GM12878 (cell line): ENCODE measurements around the gene MRS2. TPM values are rescaled to one million over a fixed set of nuclear protein-coding genes. Genes with fewer than 3 reads are reported as not detected.

ENCODE experiments used
- ATAC-seq: fragments of 200-7000 bp; cut with Tn5 transposase; 3 replicates; pipeline ENCODE4 v1.9.1; 2020; ENCODE audit warnings: mild to moderate bottlenecking, moderate library complexity
- BruUV-seq: library from RNA; stranded (reverse); fragments of 400-500 nt; replicated peaks from 2 replicates; lab custom pipeline; 2021; lab: Mats Ljungman, UMichigan
- CTCF ChIA-PET: fragments of 300-600 bp; sonication (Branson Sonifier 250); formaldehyde crosslinking; extraction: SDS; loops from one replicate; lab custom pipeline; 2021; ENCODE audit warnings: inconsistent platforms; lab: Yijun Ruan, JAX
- POLR2A ChIA-PET: fragments of 350-600 bp; formaldehyde crosslinking; extraction: SDS; loops from one replicate; lab custom pipeline; 2021; ENCODE audit warnings: inconsistent platforms; lab: Charles Lee
- RAD21 ChIA-PET: fragments of 300-600 bp; sonication (Branson Sonifier 250); formaldehyde crosslinking; loops from one replicate; lab custom pipeline; 2023; ENCODE audit warnings: antibody characterized with exemption; ENCODE audit not compliant: unreplicated experiment; lab: Charles Lee
- SMC1A ChIA-PET: fragments of 300-600 bp; sonication (Branson Sonifier 250); formaldehyde crosslinking; loops from one replicate; lab custom pipeline; 2023; ENCODE audit not compliant: unreplicated experiment, uncharacterized antibody; lab: Charles Lee
- DNase-seq: peaks from one replicate; pipeline ENCODE4 v3.0.0-alpha.2; 2011; ENCODE audit warnings: low read depth, low spot score
- FAIRE-seq: peaks from 3 replicates; lab custom pipeline; 2011; peaks lifted over from hg19 to GRCh38; lab: Jason Lieb, UNC
- H2AFZ ChIP-seq: 2 replicates; pipeline ENCODE4 v1.6.0; 2011; ENCODE audit warnings: low read depth, low read length, control low read depth; ENCODE audit not compliant: control insufficient read depth
- H3K27ac ChIP-seq: 2 replicates; pipeline ENCODE4 v1.5.1; 2011; ENCODE audit warnings: control low read depth; ENCODE audit not compliant: control insufficient read depth, insufficient read depth
- H3K27me3 ChIP-seq, 2 experiments: replicated peaks in 1 of 2; 2 replicates each; pipeline versions ENCODE4 v1.6.0 to v1.6.1; 2011; ENCODE audit warnings: low read length in 1 of 2; ENCODE audit not compliant: control insufficient read depth in 2 of 2, insufficient read depth in 2 of 2
- H3K36me3 ChIP-seq, 2 experiments: 2 replicates each; pipeline ENCODE4 v1.5.1; 2011; ENCODE audit warnings: low read length in 1 of 2; ENCODE audit not compliant: control insufficient read depth in 2 of 2, insufficient read depth in 2 of 2
- H3K4me1 ChIP-seq: 2 replicates; pipeline ENCODE4 v1.6.1; 2011; ENCODE audit warnings: mild to moderate bottlenecking, low read length, moderate library complexity, mixed read lengths; ENCODE audit not compliant: control insufficient read depth, insufficient read depth
- H3K4me2 ChIP-seq: 2 replicates; pipeline ENCODE4 v1.6.0; 2011; ENCODE audit warnings: control low read depth; ENCODE audit not compliant: control insufficient read depth, insufficient read depth
- H3K4me3 ChIP-seq: fragments of 200-600 bp; sonication (generic); 2 replicates; pipeline ENCODE4 v1.5.1; 2016
- H3K79me2 ChIP-seq: 2 replicates; pipeline ENCODE4 v1.6.0; 2011; ENCODE audit warnings: low read length; ENCODE audit not compliant: control insufficient read depth, insufficient read depth
- H3K9ac ChIP-seq: 2 replicates; pipeline ENCODE4 v1.8.0; 2011; ENCODE audit warnings: low read length, control low read depth, mixed read lengths; ENCODE audit not compliant: control insufficient read depth, insufficient read depth
- H3K9me3 ChIP-seq: replicated peaks from 3 replicates; pipeline ENCODE4 v1.5.1; 2011; ENCODE audit warnings: mild to moderate bottlenecking, low read length; ENCODE audit not compliant: control insufficient read depth, insufficient read depth
- H4K20me1 ChIP-seq: 2 replicates; pipeline ENCODE4 v1.6.0; 2011; ENCODE audit not compliant: control insufficient read depth, insufficient read depth
- ATF7 ChIP-seq: fragments of 450-650 bp; IDR thresholded peaks from 2 replicates; pipeline ENCODE4 v1.6.1; 2016; ENCODE audit warnings: low read depth, mild to moderate bottlenecking
- CBX3 ChIP-seq: fragments of 200-600 bp; sonication (generic); IDR thresholded peaks from 2 replicates; pipeline ENCODE4 v1.6.1; 2016; ENCODE audit warnings: low read depth, borderline replicate concordance
- EED ChIP-seq: sonication (generic); IDR thresholded peaks from 2 replicates; pipeline ENCODE4 v1.6.1; 2016; ENCODE audit warnings: antibody characterized with exemption, low read depth
- EP300 ChIP-seq, 2 experiments: fragments of 150-350 bp in 1 of 2; IDR thresholded peaks; 2 replicates each; pipeline ENCODE4 v1.6.1; 2011 to 2012; ENCODE audit warnings: low read depth in 2 of 2, low read length in 2 of 2, borderline replicate concordance in 1 of 2, improper control_type of control experiment in 1 of 2, inconsistent platforms in 1 of 2; ENCODE audit not compliant: control insufficient read depth in 1 of 2
- EZH2 ChIP-seq: IDR thresholded peaks from 2 replicates; pipeline ENCODE4 v1.6.1; 2012; ENCODE audit warnings: low read depth, mild to moderate bottlenecking, control low read depth, inconsistent platforms, low read length, borderline replicate concordance; ENCODE audit not compliant: control insufficient read depth
- HCFC1 ChIP-seq: fragments of 150-350 bp; IDR thresholded peaks from 2 replicates; pipeline ENCODE4 v1.6.1; 2014; ENCODE audit warnings: low read length
- HDGF ChIP-seq: fragments of 450-650 bp; IDR thresholded peaks from 2 replicates; pipeline ENCODE4 v1.6.1; 2016; ENCODE audit warnings: antibody characterized with exemption
- IKZF2 ChIP-seq, 2 experiments: fragments of 450-650 bp; IDR thresholded peaks; 2 replicates each; pipeline ENCODE4 v1.6.1; 2017; ENCODE audit warnings: mild to moderate bottlenecking in 2 of 2, moderate library complexity in 2 of 2
- LARP7 ChIP-seq: fragments of 450-650 bp; IDR thresholded peaks from 2 replicates; pipeline ENCODE4 v1.6.1; 2017; ENCODE audit warnings: mild to moderate bottlenecking
- NR2C1 ChIP-seq: fragments of 450-650 bp; IDR thresholded peaks from 2 replicates; pipeline ENCODE4 v1.6.1; 2017; ENCODE audit warnings: antibody characterized with exemption, mild to moderate bottlenecking, moderate library complexity
- PAX5 ChIP-seq: IDR thresholded peaks from 2 replicates; pipeline ENCODE4 v1.6.1; 2011; ENCODE audit warnings: low read depth, low read length, borderline replicate concordance
- PBX3 ChIP-seq: IDR thresholded peaks from 2 replicates; pipeline ENCODE4 v1.6.1; 2011; ENCODE audit warnings: mild to moderate bottlenecking, low read depth, low read length, moderate library complexity; ENCODE audit not compliant: insufficient replicate concordance
- PRDM15 ChIP-seq: fragments of 450-650 bp; formaldehyde crosslinking; IDR thresholded peaks from 2 replicates; pipeline ENCODE4 v1.4.0; 2020; ENCODE audit warnings: mild to moderate bottlenecking, moderate library complexity
- RAD51 ChIP-seq: fragments of 450-650 bp; IDR thresholded peaks from 2 replicates; pipeline ENCODE4 v1.6.1; 2016; ENCODE audit warnings: moderate library complexity, mild to moderate bottlenecking, inconsistent platforms
- WGBS: methylation state at CpG from one replicate; pipeline ENCODE4 v1.1.6; 2016; ENCODE audit warnings: low lambda C conversion rate; ENCODE audit not compliant: insufficient replicate concordance, insufficient coverage; ENCODE audit errors: missing lambda C conversion rate; 5-methylcytosine and 5-hydroxymethylcytosine counted together
- in situ Hi-C: fragments of 300-500 bp; cut with MboI; formaldehyde crosslinking; loops from 9 replicates; pipeline ENCODE4 v1.14.3; 2018; ENCODE audit warnings: mixed read lengths
- intact Hi-C: fragments of 100-400 bp; cut with micrococcal nuclease; formaldehyde crosslinking; loops from one replicate; pipeline ENCODE4 v1.14.2; 2022; ENCODE audit not compliant: unreplicated experiment
- polyA plus RNA-seq, 11 experiments: library from polyadenylated mRNA; depleted of rRNA in 4 of 11; unstranded in 6 of 11; stranded (reverse) in 5 of 11; fragments of >200 nt; fragmentation: Nextera tagmentation in 4 of 11; fragmentation: Illumina TruSeq in 1 of 11; extraction: Ambion mirVana in 4 of 11; extraction: Trizol in 1 of 11; gene quantifications; 1 replicate in 1 of 11; 2 replicates in 10 of 11; pipeline versions ENCODE4 v1.2.1 to v1.2.3, GENCODE V29; 2011 to 2016; ENCODE audit warnings: inconsistent platforms in 2 of 11, missing spikeins in 2 of 11, low read depth in 1 of 11
- total RNA-seq, 4 experiments: library from RNA; depleted of rRNA in 3 of 4; stranded (reverse); fragments of >200 nt in 3 of 4; fragmentation: Illumina TruSeq in 1 of 4; extraction: Trizol in 1 of 4; gene quantifications; 2 replicates each; pipeline versions ENCODE4 v1.2.1 to v1.2.3, GENCODE V29; 2013 to 2021

The MRS2 gene
- total and polyA plus RNA-seq, 10 of the 15 experiments (the other 5 are each of a cell fraction or from before 2014, with no cell fraction given) = 7.5 to 29.9 (median 24.2) TPM

- DNase-seq (no peak), ATAC-seq (no peak), FAIRE-seq (no peak)
- H2AFZ ChIP-seq = no peak overlapping the region
- no peak overlapping the region for H3K4me2 ChIP-seq
- 89% methylated on average over 14 of the region's 14 CpGs for WGBS
- in situ Hi-C loops = no loop called here
- H3K9me3 ChIP-seq = no peaks in the 10 kb centered on the region
- SMC1A ChIA-PET = no interaction called here
- H4K20me1 ChIP-seq = no peaks in the 10 kb centered on the region
- intact Hi-C loops = no loop called here
- TF ChIP-seq PAX5 = no peak
- no peak for TF ChIP-seq PBX3
- no peak for TF ChIP-seq PRDM15 (CRISPR knock-in tag)
- TF ChIP-seq IKZF2 (IDR thresholded peaks at IDR 0.05) = no peak
- TF ChIP-seq RAD51 = no peak
- no peak for TF ChIP-seq EZH2
- no peak for TF ChIP-seq LARP7
- no peak for TF ChIP-seq HCFC1
- no peak for TF ChIP-seq ATF7
- no peak for TF ChIP-seq HDGF
- no peak for TF ChIP-seq EED
- TF ChIP-seq CBX3 = no peak
- TF ChIP-seq EP300 (IDR thresholded peaks at IDR 0.05; ENCODE audit: borderline replicate concordance in 1 of 2, control insufficient read depth in 1 of 2, low read depth in 2 of 2, low read length in 2 of 2) = no peak
- no peak for TF ChIP-seq NR2C1
- no peak overlapping the region for H3K27ac ChIP-seq
- RAD21 ChIA-PET = no interaction called here
- CTCF ChIA-PET = interaction anchor here (1.8 kb wide), 1 partner anchor 12 kb away, joined by 5 read pairs; no protein-coding TSS in a partner anchor
- BruUV-seq = no TSS peak
- no peak overlapping the region for H3K9ac ChIP-seq
- H3K4me3 ChIP-seq = no peak overlapping the region
- POLR2A ChIA-PET = no interaction called here
- no peaks in the 10 kb centered on the region for H3K27me3 ChIP-seq
- H3K36me3 ChIP-seq = no peaks in the 10 kb centered on the region
- H3K79me2 ChIP-seq = no peaks in the 10 kb centered on the region
- H3K4me1 ChIP-seq = no peaks in the 10 kb centered on the region
Measured at GRCh38 chr6:24436979-24437378, 34.2 kb downstream of the MRS2 start.
